Measurements from ENCODE around the gene MACC1.

Gene MACC1

DNA sequence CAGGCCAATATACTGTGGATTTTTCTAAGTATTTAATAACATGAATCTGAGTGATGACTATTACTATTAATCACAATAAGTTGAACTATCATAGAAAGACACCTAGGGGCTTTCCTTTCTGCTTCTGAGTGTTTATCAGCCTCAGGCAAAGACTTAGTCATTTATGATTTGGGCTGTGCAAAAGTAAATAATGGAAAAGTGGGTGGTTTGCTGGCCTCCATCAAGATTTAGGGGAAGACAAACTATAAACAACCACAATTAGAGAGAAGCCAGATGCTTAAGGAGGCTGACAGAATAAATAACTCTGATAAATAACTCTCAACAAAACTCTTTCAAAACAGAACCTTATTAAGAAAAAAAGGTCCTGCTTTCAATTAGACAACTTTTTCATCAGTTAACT is 64.7 kb downstream of the MACC1 start:
- DNase-seq (ENCODE audit: low read depth): peak; percentile 58
- TF ChIP-seq CTCF (IDR thresholded peaks at IDR 0.05; ENCODE audit: insufficient read depth, low read depth, low read length, missing control alignments): no peak
- no peak overlapping the region for H3K4me3 ChIP-seq (ENCODE audit: low read length)

DNA sequence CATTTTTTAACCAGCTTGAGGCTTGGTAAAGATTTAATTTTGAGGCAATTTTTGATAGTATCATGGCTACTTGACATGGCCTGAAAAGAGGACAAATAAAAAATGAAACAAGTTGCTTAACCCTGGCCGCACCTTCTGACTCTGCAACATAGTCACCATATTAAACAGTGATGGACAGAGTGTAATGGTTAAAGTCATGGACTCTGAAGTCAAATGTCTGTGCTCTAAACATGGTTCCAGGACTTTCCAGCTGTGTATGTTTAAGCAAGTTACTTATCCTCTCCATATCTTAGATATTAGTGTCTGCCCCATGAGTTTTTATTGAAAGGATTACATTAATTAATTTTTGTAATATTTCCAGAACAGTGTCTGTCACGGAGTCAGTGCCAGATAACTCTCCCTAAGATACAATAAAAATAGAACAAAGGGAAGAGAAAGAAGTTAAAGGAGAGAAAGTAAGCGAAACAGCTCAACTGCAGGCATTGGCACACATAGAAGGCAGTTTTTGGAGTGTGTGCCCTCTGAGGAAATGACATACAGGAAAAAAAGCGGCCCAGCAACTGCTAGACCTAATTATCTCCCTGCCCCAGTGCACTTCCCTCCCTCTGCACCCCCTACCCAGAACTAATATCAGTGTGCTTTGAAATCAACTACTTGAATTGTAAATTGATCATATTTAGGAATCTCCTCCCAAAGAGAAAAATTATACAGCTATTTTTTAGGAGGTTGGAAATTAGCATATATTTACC is 65.3 kb downstream of the MACC1 start:
- DNase-seq (ENCODE audit: low read depth): no peak
- TF ChIP-seq CTCF (IDR thresholded peaks at IDR 0.05; ENCODE audit: insufficient read depth, low read depth, low read length, missing control alignments): no peak

GRCh38 chr7:20146451-20146850 is 70.7 kb downstream of the MACC1 start:
- DNase-seq (ENCODE audit: low read depth): no peak
- H3K4me3 ChIP-seq (ENCODE audit: low read length): no peak overlapping the region
- no peak for TF ChIP-seq CTCF (IDR thresholded peaks at IDR 0.05; ENCODE audit: insufficient read depth, low read depth, low read length, missing control alignments)

More for the DNA sequence above, 65.3 kb downstream of the MACC1 start:
- no peak overlapping the region for H3K4me3 ChIP-seq (ENCODE audit: low read length)

GRCh38 chr7:20144801-20145200 is 72.4 kb downstream of the MACC1 start:
- TF ChIP-seq CTCF (IDR thresholded peaks at IDR 0.05; ENCODE audit: insufficient read depth, low read depth, low read length, missing control alignments): no peak
- DNase-seq (ENCODE audit: low read depth): peak; percentile 71
- H3K4me3 ChIP-seq (ENCODE audit: low read length): no peak overlapping the region

DNA sequence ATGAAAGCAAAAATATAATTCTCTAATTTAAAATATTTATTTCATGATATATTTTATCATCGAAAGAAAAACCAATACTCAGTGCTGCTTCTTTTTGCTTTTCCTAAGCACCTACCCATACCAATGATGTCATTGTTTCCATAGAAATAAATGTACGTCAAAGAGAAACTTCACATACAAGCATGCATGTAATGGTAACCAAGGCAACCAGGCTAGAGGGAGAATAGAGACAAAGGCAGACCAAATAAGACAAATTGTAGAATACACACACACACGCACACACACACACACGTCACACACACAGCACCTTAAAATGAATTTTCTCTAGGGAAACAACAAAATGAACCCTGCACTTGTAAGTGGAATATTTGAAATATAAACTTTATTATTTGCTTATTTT is 75.5 kb downstream of the MACC1 start:
- TF ChIP-seq CTCF (IDR thresholded peaks at IDR 0.05; ENCODE audit: insufficient read depth, low read depth, low read length, missing control alignments): no peak
- H3K4me3 ChIP-seq (ENCODE audit: low read length): no peak overlapping the region
- no peak for DNase-seq (ENCODE audit: low read depth)

- no peak overlapping the region for H3K4me3 ChIP-seq (ENCODE audit: low read length)
- TF ChIP-seq CTCF (IDR thresholded peaks at IDR 0.05; ENCODE audit: insufficient read depth, low read depth, low read length, missing control alignments): no peak
- DNase-seq (ENCODE audit: low read depth): no peak
Measured at GRCh38 chr7:20141002-20141345, 76.2 kb downstream of the MACC1 start.

Measured in epithelial cell of esophagus (primary cell).